NCI-H1417 (cell line): ENCODE results near the gene MARCHF10.

Source experiments
- DNase-seq, 3 experiments: peaks; one replicate each; lab custom pipeline; 2025; lab: John Stamatoyannopoulos, UW

Gene MARCHF10

GRCh38 chr17:62658136-62658920, 149.8 kb downstream of the MARCHF10 start:
- no peak for DNase-seq

GRCh38 chr17:62657690-62658089, 150.4 kb downstream of the MARCHF10 start:
- no peak for DNase-seq

DNA sequence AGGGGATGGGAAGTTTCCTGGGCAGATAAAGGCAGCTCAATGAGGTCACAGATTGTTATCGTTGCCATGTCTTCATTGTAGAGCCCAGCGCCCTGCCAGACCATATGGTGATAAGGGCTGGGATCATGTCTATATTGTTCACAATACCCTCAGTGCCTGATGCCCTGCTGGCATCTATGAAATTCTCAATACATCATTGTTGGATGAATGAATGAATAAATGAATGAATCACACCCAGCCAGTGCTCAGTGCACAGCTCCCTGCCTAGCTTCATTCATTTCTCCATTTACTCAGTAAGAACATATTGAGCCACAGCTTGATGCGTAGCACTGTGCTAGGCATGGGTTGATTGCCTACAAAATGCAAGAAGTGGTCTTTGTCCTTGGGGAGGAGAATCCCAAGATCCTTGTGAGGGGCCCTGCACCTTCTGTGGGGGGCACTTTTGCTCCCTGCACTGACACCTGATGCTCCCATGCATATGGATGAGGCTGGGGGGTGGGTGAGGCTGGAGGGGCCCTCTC, 150.9 kb downstream of the MARCHF10 start:
- no peak for DNase-seq

DNA sequence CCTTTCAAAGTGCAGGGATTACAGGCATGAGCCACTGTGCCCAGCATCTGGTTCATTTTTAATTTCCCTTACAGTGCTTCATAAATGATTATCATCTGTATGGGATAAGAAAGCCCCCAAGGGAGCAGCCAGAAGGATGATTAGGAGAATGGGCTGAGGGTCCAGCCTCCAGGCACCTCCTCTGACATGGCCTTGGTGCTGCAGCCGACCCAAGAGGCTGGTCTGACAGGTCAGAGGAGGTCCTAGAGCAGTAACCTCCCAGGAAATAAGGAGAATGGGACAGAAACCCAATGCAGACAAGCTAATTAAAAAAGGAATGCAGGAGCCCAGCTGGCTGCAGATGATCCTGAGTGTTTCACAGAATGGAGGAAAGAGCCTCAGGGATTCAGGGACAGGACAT, 151.7 kb downstream of the MARCHF10 start:
- no peak for DNase-seq

DNA sequence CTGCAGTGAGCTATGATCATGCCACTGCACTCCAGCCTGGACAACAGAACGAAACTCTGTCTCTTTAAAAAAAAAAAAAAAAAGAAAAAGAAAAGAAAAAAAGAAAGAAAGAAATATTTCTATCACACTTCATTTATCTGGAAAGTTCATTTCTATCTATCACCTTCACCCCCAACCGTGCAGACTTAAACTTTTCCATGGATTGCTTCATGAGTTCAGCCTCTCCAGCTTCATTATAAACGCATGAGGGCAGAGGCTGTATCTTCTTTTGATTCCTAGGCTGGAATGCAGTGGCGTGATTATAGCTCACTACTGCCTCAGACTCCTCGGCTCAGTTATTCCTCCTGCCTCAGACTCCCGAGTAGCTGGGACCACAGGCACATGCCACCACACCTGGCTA, 152.5 kb downstream of the MARCHF10 start:
- no peak for DNase-seq

DNA sequence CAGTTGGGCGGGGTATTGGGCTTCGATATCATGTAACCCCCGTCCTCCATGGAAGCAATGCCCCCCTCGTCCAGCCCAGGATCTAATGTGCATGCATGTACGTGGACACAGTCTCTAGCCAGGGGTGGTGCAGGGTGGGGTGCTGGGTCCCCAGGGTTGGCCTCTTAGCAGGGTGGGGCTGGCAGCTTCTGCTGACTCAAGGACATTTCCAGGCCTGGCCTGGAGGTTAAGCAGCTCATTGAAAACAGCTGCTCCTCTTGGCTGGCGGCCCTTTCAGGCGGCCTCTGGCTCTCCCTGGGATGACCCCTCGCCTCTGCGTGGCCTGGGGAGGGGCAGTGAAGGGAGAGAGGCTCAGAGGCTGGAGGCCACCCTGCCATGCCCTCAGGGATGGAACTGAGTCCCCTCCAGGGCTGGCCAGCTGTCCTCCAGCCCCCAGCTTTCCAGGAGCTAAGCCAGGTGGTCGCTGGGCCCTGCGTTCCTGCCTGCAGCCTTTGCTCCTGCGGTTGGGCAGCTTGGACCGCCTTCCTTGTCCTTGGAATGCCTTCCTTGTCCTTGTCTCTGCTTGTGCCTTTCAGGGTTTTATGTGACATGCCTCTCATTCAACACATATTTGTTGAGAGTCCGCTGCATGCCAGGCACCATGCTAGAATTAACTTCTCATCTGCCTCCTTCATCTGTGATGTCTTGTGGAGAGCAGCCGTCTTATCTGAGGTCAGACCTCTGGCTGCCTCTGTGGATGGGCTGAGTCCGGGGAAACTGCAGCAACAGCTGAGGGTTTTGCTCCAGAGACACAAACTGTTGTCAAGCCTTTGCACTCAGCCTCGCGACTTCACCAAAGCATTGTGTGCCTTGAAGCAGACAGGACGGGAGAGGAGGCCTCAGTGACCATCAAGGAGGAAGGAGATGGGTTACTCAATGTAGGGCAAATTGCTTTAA, 154.0 kb downstream of the MARCHF10 start:
- peak in 2 of 3 experiments; percentile 47 to 52 for DNase-seq

DNA sequence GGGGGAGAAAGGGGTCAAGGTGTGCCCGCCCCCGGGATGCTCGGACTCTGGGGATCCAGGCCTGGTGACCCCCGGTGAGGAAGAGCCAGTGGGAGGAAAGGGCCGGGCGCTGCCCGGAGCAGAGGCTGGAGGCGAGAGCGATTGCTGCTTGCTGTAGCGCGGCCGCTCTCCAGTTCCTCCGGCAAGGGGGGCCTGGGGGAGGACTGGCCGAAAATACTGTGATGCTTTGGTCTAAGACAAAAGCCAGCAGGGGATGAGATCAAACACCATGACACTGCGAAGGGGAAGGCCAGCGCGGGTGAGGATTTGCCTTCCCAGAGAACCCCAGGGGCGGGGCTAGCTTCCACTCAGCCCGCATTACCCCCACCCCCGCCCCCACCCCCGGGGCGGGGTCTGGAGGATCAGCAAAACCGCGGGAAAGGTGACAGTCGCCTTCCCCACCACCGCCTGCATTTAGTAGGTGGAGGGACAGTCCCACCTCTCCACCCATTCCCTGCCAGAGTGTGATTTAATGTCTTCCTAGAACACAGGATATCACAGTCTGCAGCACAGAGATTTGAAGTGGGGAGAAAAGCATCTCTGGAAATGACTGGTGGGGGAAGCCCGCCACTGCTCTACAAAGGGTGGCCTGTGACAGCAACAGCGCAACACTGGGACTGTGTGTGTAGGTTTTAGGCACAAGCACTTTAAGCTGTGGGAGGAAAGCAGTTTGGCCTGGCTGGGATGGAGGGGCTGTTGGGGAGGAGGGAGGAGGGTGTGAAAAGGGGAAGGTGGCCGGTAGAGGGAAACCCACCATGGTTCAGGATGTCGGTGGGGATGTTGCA, 154.9 kb downstream of the MARCHF10 start:
- peak; percentile 94 to 96 (median 94) for DNase-seq

GRCh38 chr17:62652251-62653001, 155.7 kb downstream of the MARCHF10 start:
- peak; percentile 54 to 91 (median 89) for DNase-seq
